NCI-H2196 treated with DMSO at 0.1 percent for 48 hours (cell line): ENCODE results near the gene B3GALT6.
"Not testable (repeated sequence)": the region's sequence is repeated elsewhere in the genome, so short reads cannot be mapped to it uniquely, and the experiment has no call there.

Experiments
- DNase-seq: peaks from one replicate; lab custom pipeline; 2025; ENCODE audit not compliant: unreplicated experiment; lab: John Stamatoyannopoulos, UW

Gene B3GALT6

GRCh38 chr1:1242461-1243265, 10.6 kb downstream of the B3GALT6 start:
- no peak for DNase-seq

GRCh38 chr1:1243266-1243660, 11.2 kb downstream of the B3GALT6 start:
- DNase-seq: no peak

GRCh38 chr1:1243807-1244191, 11.8 kb downstream of the B3GALT6 start:
- DNase-seq: no peak

GRCh38 chr1:1244192-1244811, 12.3 kb downstream of the B3GALT6 start:
- no peak for DNase-seq

GRCh38 chr1:1245178-1245816, 13.3 kb downstream of the B3GALT6 start:
- DNase-seq: no peak

GRCh38 chr1:1245817-1246576, 14.0 kb downstream of the B3GALT6 start:
- no peak for DNase-seq

- DNase-seq: no peak
Observed at GRCh38 chr1:1246577-1247340, 14.7 kb downstream of the B3GALT6 start, which contains the start of gene C1QTNF12. Gene C1QTNF12 (minus strand): TSS chr1:1246722. CDS start chr1:1246690, 32 bp downstream.

GRCh38 chr1:1247341-1247913, 15.4 kb downstream of the B3GALT6 start:
- no peak for DNase-seq

GRCh38 chr1:1248009-1248913, 16.2 kb downstream of the B3GALT6 start:
- DNase-seq: not testable (repeated sequence)

- DNase-seq: peak; percentile 47
Observed at GRCh38 chr1:1250786-1251284, 18.8 kb downstream of the B3GALT6 start.

- DNase-seq: no peak
Observed at GRCh38 chr1:1253314-1253713, 21.3 kb downstream of the B3GALT6 start.

GRCh38 chr1:1253972-1254666, 22.1 kb downstream of the B3GALT6 start:
- DNase-seq: no peak

GRCh38 chr1:1254667-1254998, 22.6 kb downstream of the B3GALT6 start:
- no peak for DNase-seq

GRCh38 chr1:1255078-1255477, 23.0 kb downstream of the B3GALT6 start:
- no peak for DNase-seq

DNA sequence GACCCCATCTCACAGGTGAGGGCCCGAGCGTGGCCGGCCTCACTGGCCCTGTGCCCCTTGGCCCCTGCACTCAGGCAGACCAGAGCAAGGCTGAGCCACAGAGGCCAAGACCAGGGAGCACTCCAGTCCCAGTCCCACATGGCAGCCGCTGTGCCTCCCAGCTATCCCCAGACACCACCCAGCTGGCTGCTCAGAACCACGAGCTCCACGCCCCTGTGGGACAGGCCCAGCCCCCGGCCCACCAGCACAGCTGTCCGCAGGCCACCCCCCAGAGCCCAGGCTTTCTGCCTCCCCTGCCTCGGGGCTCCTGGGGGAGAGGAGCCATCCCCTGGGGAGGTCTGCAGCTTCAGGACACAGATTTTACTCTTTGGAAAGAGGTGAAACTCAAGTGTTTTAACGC, 23.6 kb downstream of the B3GALT6 start:
- DNase-seq: no peak

GRCh38 chr1:1256956-1257871, 25.2 kb downstream of the B3GALT6 start:
- no peak for DNase-seq

DNA sequence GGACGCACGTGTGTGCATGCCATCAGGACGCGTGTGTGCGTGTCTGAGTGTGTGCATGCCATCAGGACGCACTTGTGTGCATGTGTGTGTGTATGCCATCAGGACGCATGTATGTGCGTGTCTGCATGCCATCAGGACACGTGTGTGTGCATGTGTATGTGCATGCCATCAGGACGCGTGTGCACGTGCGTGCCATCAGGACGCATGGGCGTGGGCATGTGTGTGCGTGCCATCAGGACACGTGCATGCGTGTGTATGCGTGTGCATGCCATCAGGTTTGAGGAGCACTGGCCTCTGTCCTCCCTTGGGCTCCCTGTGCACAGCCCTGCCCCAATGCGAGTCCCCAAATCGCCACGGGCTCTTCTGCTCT, 27.1 kb downstream of the B3GALT6 start:
- DNase-seq: no peak

- DNase-seq: no peak
Observed at GRCh38 chr1:1259540-1259939, 27.5 kb downstream of the B3GALT6 start.
